ENCODE data around the gene CCNY. TPM values are rescaled to one million over a fixed set of nuclear protein-coding genes. Genes with fewer than 3 reads are reported as not detected.

Gene CCNY
- total and polyA plus RNA-seq, 2 of the 4 experiments (the other 2 are of a cell fraction): 38.0 to 131 TPM

DNA sequence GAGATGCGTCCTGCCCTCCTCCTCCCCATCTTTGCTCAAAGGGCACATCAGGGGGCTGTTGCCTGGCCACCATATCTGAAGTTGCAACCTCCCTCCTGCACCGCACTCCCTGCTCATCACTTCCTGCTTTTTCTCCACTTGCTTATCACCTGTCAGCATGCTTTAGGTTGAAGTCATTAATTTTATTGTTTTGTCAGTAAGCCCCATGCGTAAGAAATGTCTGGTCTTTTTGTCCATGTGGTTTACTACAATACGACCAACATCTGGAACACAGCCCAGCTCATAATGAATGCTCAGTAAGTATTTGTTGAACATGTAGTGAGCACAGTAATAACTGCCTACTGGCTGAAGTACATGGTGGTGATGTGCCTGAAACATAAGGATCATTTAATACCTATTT, 197.3 kb downstream of the CCNY start:
- Histone ChIP-seq H3K9me3 (ENCODE audit: control insufficient read depth, insufficient read depth, low read length) (peaks cover 5% of the 10 kb centered on the region; the same call in 1 of the 2 replicates), H2BK20ac (ENCODE audit: low read depth, low read length) (no peak overlapping the region), H4K5ac (ENCODE audit: low read depth, low read length) (no peak overlapping the region), H3K23ac (ENCODE audit: low read depth, low read length) (no peak overlapping the region), H3K79me1 (ENCODE audit: low read depth in 1 of 2, low read length in 2 of 2) (peaks cover 7 to 38% of the 10 kb centered on the region in 2 experiments; a peak in 3 of 4 replicates), H2BK5ac (ENCODE audit: low read depth, low read length, poor library complexity, severe bottlenecking) (no peak overlapping the region), H2BK120ac (ENCODE audit: low read depth, low read length) (no peak overlapping the region), H3K14ac (replicated peaks; ENCODE audit: low read depth, low read length) (no peak overlapping the region), H3K4me3 (ENCODE audit: insufficient read depth, low read depth, low read length) (no peak overlapping the region), H2AK5ac (ENCODE audit: low read depth, low read length) (no peak overlapping the region), H4K8ac (ENCODE audit: low read depth in 2 of 2, low read length in 2 of 2) (no peak overlapping the region), H3K4me1 (ENCODE audit: control insufficient read depth, insufficient read depth, low read length) (peaks cover 1% of the 10 kb centered on the region; the same call in 1 of the 2 replicates), H4K91ac (ENCODE audit: insufficient read depth, low read depth, low read length) (no peak overlapping the region), H3K4ac (ENCODE audit: low read depth, low read length) (no peak overlapping the region), H2BK15ac (ENCODE audit: low read depth, low read length) (no peak overlapping the region), H3K56ac (ENCODE audit: extremely low read depth, insufficient read depth, low read length) (no peak overlapping the region), H3K18ac (ENCODE audit: low read depth, low read length) (no peak overlapping the region), H2AK9ac (replicated peaks; ENCODE audit: low read depth, low read length, poor library complexity) (no peak overlapping the region), H3K27ac (ENCODE audit: insufficient read depth, low read length) (no peak overlapping the region), H3K9me1 (ENCODE audit: insufficient read depth, low read length) (0 out of 2 replicates have a peak, but pooled peaks cover 11% of the 10 kb centered on the region), H3K9ac (ENCODE audit: low read depth, low read length) (no peak overlapping the region), H3K4me2 (ENCODE audit: low read depth, low read length) (no peak overlapping the region), H4K20me1 (ENCODE audit: insufficient read depth, low read length) (peaks cover 8% of the 10 kb centered on the region; the same call in 1 of the 2 replicates), H3K36me3 (ENCODE audit: control insufficient read depth, insufficient read depth, low read length) (peaks cover 48% of the 10 kb centered on the region), H2AFZ (replicated peaks; ENCODE audit: low read length, poor library complexity) (no peak overlapping the region), H3K27me3 (ENCODE audit: control insufficient read depth, insufficient read depth, low read length) (no peaks in the 10 kb centered on the region)
- in situ Hi-C loops (cut with MboI; ENCODE audit: low sequenced_read_pairs) (no loop called here), intact Hi-C loops (cut with micrococcal nuclease) (no loop called here), dilution Hi-C loops (cut with HindIII; ENCODE audit: low sequenced_read_pairs, unreplicated experiment) (no loop called here)
- WGBS, 2 experiments (ENCODE audit: extremely low coverage in 2 of 2, insufficient read length in 1 of 2): no CpG with 5 or more reads among the region's 4 CpGs
- TF ChIP-seq MXI1 (IDR thresholded peaks at IDR 0.05; ENCODE audit: borderline replicate concordance, low read depth, low read length): no peak
- TF ChIP-seq, protein P1, sequence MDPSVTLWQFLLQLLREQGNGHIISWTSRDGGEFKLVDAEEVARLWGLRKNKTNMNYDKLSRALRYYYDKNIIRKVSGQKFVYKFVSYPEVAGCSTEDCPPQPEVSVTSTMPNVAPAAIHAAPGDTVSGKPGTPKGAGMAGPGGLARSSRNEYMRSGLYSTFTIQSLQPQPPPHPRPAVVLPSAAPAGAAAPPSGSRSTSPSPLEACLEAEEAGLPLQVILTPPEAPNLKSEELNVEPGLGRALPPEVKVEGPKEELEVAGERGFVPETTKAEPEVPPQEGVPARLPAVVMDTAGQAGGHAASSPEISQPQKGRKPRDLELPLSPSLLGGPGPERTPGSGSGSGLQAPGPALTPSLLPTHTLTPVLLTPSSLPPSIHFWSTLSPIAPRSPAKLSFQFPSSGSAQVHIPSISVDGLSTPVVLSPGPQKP (IDR thresholded peaks at IDR 0.05; ENCODE audit: borderline replicate concordance, low read depth, low read length): no peak
- no peak for TF ChIP-seq RCOR1 (IDR thresholded peaks at IDR 0.05; ENCODE audit: insufficient replicate concordance, low read length)
- no peak for TF ChIP-seq SMC3 (IDR thresholded peaks at IDR 0.05; ENCODE audit: low read depth, low read length)
- TF ChIP-seq BHLHE40 (IDR thresholded peaks at IDR 0.05; ENCODE audit: low read depth, low read length): no peak
- no peak for TF ChIP-seq CHD1 (IDR thresholded peaks at IDR 0.05; ENCODE audit: low read depth, low read length)
- TF ChIP-seq CEBPB (IDR thresholded peaks at IDR 0.05; ENCODE audit: low read depth, low read length): no peak
- no peak for TF ChIP-seq RFX5 (IDR thresholded peaks at IDR 0.05; ENCODE audit: low read depth, low read length)
- no peak for TF ChIP-seq NFE2L2 (IDR thresholded peaks at IDR 0.05; ENCODE audit: low read depth, low read length)
- TF ChIP-seq, protein P2, sequence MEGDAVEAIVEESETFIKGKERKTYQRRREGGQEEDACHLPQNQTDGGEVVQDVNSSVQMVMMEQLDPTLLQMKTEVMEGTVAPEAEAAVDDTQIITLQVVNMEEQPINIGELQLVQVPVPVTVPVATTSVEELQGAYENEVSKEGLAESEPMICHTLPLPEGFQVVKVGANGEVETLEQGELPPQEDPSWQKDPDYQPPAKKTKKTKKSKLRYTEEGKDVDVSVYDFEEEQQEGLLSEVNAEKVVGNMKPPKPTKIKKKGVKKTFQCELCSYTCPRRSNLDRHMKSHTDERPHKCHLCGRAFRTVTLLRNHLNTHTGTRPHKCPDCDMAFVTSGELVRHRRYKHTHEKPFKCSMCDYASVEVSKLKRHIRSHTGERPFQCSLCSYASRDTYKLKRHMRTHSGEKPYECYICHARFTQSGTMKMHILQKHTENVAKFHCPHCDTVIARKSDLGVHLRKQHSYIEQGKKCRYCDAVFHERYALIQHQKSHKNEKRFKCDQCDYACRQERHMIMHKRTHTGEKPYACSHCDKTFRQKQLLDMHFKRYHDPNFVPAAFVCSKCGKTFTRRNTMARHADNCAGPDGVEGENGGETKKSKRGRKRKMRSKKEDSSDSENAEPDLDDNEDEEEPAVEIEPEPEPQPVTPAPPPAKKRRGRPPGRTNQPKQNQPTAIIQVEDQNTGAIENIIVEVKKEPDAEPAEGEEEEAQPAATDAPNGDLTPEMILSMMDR (conservative IDR thresholded peaks at IDR 0.05; ENCODE audit: low read depth, low read length): no peak
- TF ChIP-seq FOS (IDR thresholded peaks at IDR 0.05; ENCODE audit: low read depth, low read length): no peak
- no peak for TF ChIP-seq MAZ (IDR thresholded peaks at IDR 0.05; ENCODE audit: borderline replicate concordance, low read depth, low read length)
- no peak for TF ChIP-seq RAD21 (IDR thresholded peaks at IDR 0.05; ENCODE audit: low read length)
- TF ChIP-seq, protein P3, sequence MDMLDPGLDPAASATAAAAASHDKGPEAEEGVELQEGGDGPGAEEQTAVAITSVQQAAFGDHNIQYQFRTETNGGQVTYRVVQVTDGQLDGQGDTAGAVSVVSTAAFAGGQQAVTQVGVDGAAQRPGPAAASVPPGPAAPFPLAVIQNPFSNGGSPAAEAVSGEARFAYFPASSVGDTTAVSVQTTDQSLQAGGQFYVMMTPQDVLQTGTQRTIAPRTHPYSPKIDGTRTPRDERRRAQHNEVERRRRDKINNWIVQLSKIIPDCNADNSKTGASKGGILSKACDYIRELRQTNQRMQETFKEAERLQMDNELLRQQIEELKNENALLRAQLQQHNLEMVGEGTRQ (IDR thresholded peaks at IDR 0.05; ENCODE audit: low read depth, low read length): no peak
- CTCF ChIA-PET: no interaction called here
- ATAC-seq (ENCODE audit: low read depth) (no peak), DNase-seq (no peak)
- BruUV-seq (replicated peaks): no TSS peak
- POLR2A ChIA-PET (ENCODE audit: unreplicated experiment): no interaction called here
